Measurements from ENCODE around the gene IGSF3.

- TF ChIP-seq CTCF (IDR thresholded peaks at IDR 0.05): no peak
- TF ChIP-seq POLR2AphosphoS5 (IDR thresholded peaks at IDR 0.05): no peak
- TF ChIP-seq POLR2A (IDR thresholded peaks at IDR 0.05): no peak
Measured at GRCh38 chr1:116585886-116586285, 81.6 kb downstream of the IGSF3 start.

Data from sigmoid colon (tissue), 4 donors.